Keratinocyte (primary cell): Measurements from ENCODE around the gene PARD6B.
"Not testable (repeated sequence)": the region's sequence is repeated elsewhere in the genome, so short reads cannot be mapped to it uniquely, and the experiment has no call there.

Experiments
- EZH2 ChIP-seq: IDR thresholded peaks from one replicate; pipeline ENCODE4 v1.6.1; 2012; ENCODE audit warnings: inconsistent platforms, mild to moderate bottlenecking, low read length, moderate library complexity
- TF ChIP-seq, protein P1 (sequence below), 3 experiments: IDR thresholded peaks in 1 of 3; conservative IDR thresholded peaks in 1 of 3; optimal IDR thresholded peaks in 1 of 3; 2 replicates in 2 of 3; 3 replicates in 1 of 3; pipeline versions ENCODE3 to v1.5.1; 2011; ENCODE audit warnings: low read length in 3 of 3, mild to moderate bottlenecking in 3 of 3, moderate library complexity in 2 of 3, control low read depth in 1 of 3, inconsistent platforms in 1 of 3; ENCODE audit not compliant: insufficient read depth in 2 of 3; ENCODE audit errors: extremely low read depth in 1 of 3

- TF ChIP-seq, protein P1, sequence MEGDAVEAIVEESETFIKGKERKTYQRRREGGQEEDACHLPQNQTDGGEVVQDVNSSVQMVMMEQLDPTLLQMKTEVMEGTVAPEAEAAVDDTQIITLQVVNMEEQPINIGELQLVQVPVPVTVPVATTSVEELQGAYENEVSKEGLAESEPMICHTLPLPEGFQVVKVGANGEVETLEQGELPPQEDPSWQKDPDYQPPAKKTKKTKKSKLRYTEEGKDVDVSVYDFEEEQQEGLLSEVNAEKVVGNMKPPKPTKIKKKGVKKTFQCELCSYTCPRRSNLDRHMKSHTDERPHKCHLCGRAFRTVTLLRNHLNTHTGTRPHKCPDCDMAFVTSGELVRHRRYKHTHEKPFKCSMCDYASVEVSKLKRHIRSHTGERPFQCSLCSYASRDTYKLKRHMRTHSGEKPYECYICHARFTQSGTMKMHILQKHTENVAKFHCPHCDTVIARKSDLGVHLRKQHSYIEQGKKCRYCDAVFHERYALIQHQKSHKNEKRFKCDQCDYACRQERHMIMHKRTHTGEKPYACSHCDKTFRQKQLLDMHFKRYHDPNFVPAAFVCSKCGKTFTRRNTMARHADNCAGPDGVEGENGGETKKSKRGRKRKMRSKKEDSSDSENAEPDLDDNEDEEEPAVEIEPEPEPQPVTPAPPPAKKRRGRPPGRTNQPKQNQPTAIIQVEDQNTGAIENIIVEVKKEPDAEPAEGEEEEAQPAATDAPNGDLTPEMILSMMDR (optimal IDR thresholded peaks at IDR 0.05 in 1 of 3, IDR thresholded peaks at IDR 0.05 in 1 of 3, conservative IDR thresholded peaks at IDR 0.05 in 1 of 3; ENCODE audit: extremely low read depth in 1 of 3, insufficient read depth in 2 of 3, low read length in 3 of 3) = not testable (repeated sequence)
- not testable (repeated sequence) for TF ChIP-seq EZH2
Observed at GRCh38 chr20:50763550-50764458, 32.4 kb downstream of the PARD6B start.
